ENCODE results near the gene HOXC10.
A peak's percentile ranks its signal among the peaks of the same experiment; 100 is the strongest.

The HOXC10 gene

DNA sequence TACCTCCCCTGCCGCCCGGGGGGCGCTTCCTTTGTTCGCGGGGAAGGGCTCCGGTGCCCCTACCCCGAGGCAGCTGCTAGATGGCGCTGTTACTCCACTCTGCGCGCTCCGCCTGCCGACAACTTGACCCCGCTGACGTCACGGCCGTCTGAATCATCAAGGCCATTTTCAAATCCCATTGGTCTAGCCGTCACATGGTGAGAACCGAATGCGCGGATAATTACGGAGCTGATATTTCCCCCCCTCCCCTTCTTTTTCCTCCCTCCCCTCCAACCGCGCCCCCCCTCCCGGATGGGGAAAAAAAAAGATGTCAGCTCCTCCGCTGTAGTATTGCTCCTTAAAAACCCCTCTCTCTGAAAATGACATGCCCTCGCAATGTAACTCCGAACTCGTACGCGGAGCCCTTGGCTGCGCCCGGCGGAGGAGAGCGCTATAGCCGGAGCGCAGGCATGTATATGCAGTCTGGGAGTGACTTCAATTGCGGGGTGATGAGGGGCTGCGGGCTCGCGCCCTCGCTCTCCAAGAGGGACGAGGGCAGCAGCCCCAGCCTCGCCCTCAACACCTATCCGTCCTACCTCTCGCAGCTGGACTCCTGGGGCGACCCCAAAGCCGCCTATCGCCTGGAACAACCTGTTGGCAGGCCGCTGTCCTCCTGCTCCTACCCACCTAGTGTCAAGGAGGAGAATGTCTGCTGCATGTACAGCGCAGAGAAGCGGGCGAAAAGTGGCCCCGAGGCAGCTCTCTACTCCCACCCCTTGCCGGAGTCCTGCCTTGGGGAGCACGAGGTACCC, at the start of gene HOXC10:
TSS of gene HOXC10 (plus strand) at position 246 of the 791 bp plus-strand sequence. CDS start at position 360, 114 bp downstream.
- TF ChIP-seq, protein P1, sequence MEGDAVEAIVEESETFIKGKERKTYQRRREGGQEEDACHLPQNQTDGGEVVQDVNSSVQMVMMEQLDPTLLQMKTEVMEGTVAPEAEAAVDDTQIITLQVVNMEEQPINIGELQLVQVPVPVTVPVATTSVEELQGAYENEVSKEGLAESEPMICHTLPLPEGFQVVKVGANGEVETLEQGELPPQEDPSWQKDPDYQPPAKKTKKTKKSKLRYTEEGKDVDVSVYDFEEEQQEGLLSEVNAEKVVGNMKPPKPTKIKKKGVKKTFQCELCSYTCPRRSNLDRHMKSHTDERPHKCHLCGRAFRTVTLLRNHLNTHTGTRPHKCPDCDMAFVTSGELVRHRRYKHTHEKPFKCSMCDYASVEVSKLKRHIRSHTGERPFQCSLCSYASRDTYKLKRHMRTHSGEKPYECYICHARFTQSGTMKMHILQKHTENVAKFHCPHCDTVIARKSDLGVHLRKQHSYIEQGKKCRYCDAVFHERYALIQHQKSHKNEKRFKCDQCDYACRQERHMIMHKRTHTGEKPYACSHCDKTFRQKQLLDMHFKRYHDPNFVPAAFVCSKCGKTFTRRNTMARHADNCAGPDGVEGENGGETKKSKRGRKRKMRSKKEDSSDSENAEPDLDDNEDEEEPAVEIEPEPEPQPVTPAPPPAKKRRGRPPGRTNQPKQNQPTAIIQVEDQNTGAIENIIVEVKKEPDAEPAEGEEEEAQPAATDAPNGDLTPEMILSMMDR (IDR thresholded peaks at IDR 0.05; ENCODE audit: low read depth, low read length), result peak; percentile 75
- H3K4me3 ChIP-seq (ENCODE audit: low read depth, low read length), result peak within 1 kb of the TSS; percentile 4
- in situ Hi-C loops (cut with HindIII; ENCODE audit: low sequenced_read_pairs), result no loop called here
- peak; percentile 83 for DNase-seq (ENCODE audit: low read depth, low spot score)

DNA sequence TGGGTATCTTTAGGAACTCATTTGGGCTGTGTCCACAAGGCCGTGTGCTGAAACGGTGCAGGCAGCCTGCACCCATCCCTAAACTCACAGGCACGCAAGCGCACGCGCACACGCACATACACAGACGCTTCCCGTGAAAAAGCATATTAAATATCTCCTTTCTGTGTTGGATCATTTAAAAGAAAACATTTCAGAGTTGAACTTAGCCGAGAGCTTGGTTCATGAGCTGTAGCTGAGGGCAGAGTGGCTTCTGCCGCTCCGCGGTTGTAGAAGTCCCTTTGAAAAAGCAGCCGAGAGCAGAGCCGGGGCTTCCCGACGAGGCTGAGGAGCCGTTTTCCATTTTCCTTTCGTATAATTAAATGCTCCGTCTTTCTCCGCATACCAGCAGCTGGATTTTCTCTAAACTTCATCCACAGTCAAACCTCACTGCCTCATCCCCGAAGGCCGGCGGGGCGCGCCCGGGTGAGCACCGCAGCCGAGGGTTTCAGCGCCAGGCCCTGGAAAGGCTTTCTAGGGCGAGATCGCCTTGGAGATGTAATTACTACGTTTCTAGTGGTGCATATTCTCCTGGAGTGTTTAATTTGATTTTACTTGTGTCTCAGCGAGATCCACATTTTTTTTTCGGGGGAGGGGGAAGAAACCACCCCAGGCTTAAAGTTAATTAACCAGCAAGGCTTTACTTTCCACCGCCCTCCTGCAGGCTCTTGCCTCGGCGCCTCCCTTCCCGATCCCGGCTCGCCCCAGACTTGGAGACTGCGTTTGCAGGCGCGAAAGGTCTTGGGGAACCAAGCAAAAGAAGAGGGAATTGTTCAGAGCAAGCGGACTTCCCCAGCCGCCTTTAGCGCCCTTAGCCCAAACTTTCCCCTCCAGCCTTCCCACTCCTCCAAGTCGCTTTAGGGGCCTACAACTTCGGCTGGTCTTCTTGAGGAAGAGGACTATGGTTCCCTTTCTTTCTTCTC, 49.3 kb upstream of the HOXC10 start:
- in situ Hi-C loops (cut with HindIII; ENCODE audit: low sequenced_read_pairs), result no loop called here
- no peak for DNase-seq (ENCODE audit: low read depth, low spot score)
- TF ChIP-seq, protein P1 (IDR thresholded peaks at IDR 0.05; ENCODE audit: low read depth, low read length), result no peak
- H3K4me3 ChIP-seq (ENCODE audit: low read depth, low read length), result no peak overlapping the region

DNA sequence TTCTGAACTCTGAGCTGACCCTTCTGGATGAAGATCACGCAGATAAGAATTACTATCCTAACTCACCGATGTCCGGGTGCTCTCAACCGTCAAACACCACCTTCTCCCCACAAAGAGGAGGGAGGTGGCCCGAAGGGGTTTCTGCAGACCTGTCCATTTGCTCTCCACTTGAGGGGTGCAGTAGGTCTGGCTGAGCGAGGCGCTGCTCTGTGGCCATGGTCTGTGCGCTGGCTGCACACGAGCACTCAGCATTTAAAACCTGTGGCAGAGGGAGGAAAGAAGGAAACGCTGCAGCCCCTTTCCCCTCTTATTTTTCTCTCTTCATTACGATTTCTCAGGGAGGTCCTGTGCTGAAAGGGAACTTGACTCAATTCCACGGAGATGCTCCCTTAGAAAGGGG, 47.8 kb upstream of the HOXC10 start:
- TF ChIP-seq, protein P1 (IDR thresholded peaks at IDR 0.05; ENCODE audit: low read depth, low read length), result no peak
- H3K4me3 ChIP-seq (ENCODE audit: low read depth, low read length), result no peak overlapping the region
- no peak for DNase-seq (ENCODE audit: low read depth, low spot score)
- in situ Hi-C loops (cut with HindIII; ENCODE audit: low sequenced_read_pairs), result no loop called here

DNA sequence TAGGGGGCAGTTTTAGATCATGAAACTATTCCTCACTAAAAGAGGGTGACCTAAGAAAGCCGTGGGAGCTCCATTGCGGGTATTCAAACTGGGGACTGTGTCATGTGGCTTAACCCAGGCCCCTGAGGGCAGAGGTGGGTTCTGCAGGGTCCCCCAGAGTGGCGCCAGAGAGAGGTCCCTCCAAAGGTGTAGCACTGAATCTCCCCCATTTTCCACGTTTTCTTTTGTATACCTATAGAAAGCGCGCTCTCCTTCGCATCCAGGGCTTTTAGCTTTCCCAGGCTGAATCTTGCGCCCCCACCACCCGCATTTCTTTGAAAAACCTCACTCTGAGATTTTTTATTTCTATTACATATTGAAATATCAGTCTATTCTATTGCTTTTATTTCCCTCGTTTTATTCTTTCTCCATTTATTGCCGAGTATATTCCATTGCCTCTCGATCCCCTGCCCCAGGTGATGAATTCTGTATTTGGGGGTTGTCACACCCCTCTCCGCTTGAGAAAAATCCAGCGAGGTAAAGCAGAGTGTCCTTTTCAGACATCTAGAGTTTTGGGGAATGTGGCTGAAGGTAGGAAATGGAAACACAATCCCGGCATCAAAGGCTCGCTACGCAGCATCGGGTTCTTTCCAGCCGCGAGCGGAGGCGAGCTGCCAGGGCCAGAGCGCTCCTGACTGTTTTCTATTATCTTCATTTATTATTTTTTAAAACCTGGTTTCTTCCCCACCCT, 47.2 kb upstream of the HOXC10 start:
- in situ Hi-C loops (cut with HindIII; ENCODE audit: low sequenced_read_pairs), result no loop called here
- DNase-seq (ENCODE audit: low read depth, low spot score), result no peak
- TF ChIP-seq, protein P1 (IDR thresholded peaks at IDR 0.05; ENCODE audit: low read depth, low read length), result no peak
- no peak overlapping the region for H3K4me3 ChIP-seq (ENCODE audit: low read depth, low read length)

DNA sequence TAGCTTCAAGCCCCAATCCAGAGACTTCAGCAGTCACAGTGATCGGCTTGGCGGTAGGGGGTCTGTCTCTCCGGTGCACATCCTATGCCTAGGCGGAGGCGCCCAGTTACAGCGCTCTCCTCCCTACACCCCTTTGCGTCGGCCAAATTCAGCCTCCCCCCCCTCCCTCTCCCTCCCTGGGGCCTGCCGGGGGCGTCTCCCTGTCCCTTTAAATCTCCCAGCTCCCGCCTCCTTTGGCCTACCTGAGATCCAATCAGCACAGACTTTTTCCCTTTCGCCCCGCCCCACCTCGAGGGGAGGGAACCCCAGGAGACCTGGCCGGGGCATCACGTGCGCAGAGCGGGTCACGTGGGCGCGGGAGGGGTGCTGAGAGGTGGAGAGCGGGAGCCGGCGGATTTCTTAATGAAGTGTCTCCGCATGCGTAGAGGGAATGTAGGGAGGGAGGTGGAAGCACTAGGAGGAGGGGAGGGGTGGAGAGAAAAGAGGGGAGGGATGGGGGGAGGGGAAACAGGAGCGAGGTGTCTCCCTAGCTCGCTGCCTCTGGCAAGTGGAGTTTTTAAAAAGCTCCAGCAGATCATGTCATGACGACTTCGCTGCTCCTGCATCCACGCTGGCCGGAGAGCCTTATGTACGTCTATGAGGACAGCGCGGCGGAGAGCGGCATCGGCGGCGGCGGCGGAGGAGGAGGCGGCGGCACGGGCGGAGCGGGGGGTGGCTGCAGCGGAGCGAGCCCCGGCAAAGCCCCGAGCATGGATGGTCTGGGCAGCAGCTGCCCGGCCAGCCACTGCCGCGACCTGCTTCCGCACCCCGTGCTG, 46.4 kb upstream of the HOXC10 start, which contains the start of gene HOXC13:
TSS of gene HOXC13 (plus strand) at position 506 of the 815 bp plus-strand sequence. CDS start at position 582, 76 bp downstream.
- TF ChIP-seq, protein P1 (IDR thresholded peaks at IDR 0.05; ENCODE audit: low read depth, low read length), result no peak
- in situ Hi-C loops (cut with HindIII; ENCODE audit: low sequenced_read_pairs), result no loop called here
- no peak within 1 kb of the TSS for H3K4me3 ChIP-seq (ENCODE audit: low read depth, low read length)
- DNase-seq (ENCODE audit: low read depth, low spot score), result no peak
